Bronchial epithelial cell (primary cell): ENCODE data around the gene PNPLA7. TPM values are rescaled to one million over a fixed set of nuclear protein-coding genes. Genes with fewer than 3 reads are reported as not detected.
A peak's percentile ranks its signal among the peaks of the same experiment; 100 is the strongest.

Experiments
- DNase-seq: peaks from one replicate; pipeline ENCODE4 v3.0.0-alpha.2; 2010; ENCODE audit warnings: low read depth
- FAIRE-seq: peaks from 2 replicates; lab custom pipeline; 2011; peaks lifted over from hg19 to GRCh38; lab: Jason Lieb, UNC
- H3K27me3 ChIP-seq: 2 replicates; pipeline ENCODE4 v1.5.1; 2011; ENCODE audit warnings: low read length; ENCODE audit not compliant: control insufficient read depth, insufficient read depth
- H3K36me3 ChIP-seq: 2 replicates; pipeline ENCODE4 v1.5.1; 2011; ENCODE audit warnings: low read length; ENCODE audit not compliant: control insufficient read depth, insufficient read depth
- H3K4me3 ChIP-seq: 2 replicates; pipeline ENCODE4 v1.5.1; 2011; ENCODE audit warnings: mild to moderate bottlenecking, low read depth, low read length, control low read depth
- total RNA-seq: library from RNA; depleted of rRNA; stranded (reverse); fragments of >200 nt; gene quantifications from 2 replicates; pipeline ENCODE4 v1.2.1, GENCODE V29; 2014
- TF ChIP-seq, protein P1 (sequence below): IDR thresholded peaks from 2 replicates; pipeline ENCODE4 v1.5.1; 2011; ENCODE audit warnings: mild to moderate bottlenecking, moderate library complexity, low read length, control low read depth, inconsistent platforms; ENCODE audit not compliant: insufficient read depth, severe bottlenecking

PNPLA7 gene
- total RNA-seq, 1 donor from 2014 or later: 0.26 TPM

DNA sequence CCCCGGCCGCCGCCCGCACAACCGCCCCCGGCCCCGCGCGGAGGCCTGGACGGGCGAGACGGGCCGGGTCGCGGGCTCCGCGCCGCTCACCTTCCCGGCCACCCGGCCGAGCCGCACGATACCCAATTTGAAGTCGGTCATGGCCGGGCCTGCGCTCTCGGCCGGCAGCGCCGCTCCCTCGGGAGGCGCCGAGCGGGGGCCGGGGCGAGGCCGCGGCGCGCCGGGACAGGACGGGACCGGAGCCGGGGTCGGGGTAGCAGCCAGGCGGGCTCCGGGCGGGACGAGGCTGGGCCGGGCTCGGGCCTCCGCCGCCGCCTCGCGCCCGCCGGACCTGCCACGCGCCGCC, 39.9 kb upstream of the PNPLA7 start:
- Histone ChIP-seq H3K36me3 (peaks cover 22% of the 10 kb centered on the region), H3K4me3 (peak overlapping the region; percentile 65), H3K27me3 (no peaks in the 10 kb centered on the region)
- DNase-seq: no peak
- no peak for FAIRE-seq
- TF ChIP-seq, protein P1, sequence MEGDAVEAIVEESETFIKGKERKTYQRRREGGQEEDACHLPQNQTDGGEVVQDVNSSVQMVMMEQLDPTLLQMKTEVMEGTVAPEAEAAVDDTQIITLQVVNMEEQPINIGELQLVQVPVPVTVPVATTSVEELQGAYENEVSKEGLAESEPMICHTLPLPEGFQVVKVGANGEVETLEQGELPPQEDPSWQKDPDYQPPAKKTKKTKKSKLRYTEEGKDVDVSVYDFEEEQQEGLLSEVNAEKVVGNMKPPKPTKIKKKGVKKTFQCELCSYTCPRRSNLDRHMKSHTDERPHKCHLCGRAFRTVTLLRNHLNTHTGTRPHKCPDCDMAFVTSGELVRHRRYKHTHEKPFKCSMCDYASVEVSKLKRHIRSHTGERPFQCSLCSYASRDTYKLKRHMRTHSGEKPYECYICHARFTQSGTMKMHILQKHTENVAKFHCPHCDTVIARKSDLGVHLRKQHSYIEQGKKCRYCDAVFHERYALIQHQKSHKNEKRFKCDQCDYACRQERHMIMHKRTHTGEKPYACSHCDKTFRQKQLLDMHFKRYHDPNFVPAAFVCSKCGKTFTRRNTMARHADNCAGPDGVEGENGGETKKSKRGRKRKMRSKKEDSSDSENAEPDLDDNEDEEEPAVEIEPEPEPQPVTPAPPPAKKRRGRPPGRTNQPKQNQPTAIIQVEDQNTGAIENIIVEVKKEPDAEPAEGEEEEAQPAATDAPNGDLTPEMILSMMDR: no peak

GRCh38 chr9:137589441-137590122, 39.4 kb upstream of the PNPLA7 start:
- TF ChIP-seq, protein P1: no peak
- Histone ChIP-seq H3K4me3 (peak overlapping the region; percentile 65), H3K27me3 (no peaks in the 10 kb centered on the region), H3K36me3 (peaks cover 22% of the 10 kb centered on the region)
- no peak for FAIRE-seq
- DNase-seq: no peak

DNA sequence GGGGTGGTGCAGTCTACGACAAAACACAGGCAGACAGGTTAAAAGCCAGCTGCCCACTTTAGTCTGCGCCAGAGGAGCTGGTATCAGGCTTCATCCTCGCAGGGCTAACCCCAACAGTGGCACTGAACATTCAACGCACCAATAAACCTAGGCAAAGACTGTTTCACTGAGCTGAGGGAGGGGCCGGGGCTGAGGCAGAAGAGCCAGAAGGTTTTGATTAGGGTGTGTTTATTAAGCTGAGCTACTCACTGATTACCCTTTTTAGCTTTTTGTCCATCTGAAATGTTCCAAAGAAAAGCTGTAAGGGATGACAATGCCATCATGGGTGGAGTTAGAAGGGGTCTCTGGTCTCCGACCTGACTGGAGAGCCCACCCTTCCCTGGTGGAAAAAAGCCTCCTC, 38.7 kb upstream of the PNPLA7 start:
- Histone ChIP-seq H3K4me3 (no peak overlapping the region), H3K36me3 (peaks cover 24% of the 10 kb centered on the region), H3K27me3 (no peaks in the 10 kb centered on the region)
- DNase-seq (no peak), FAIRE-seq (no peak)
- TF ChIP-seq, protein P1: no peak

- Histone ChIP-seq H3K4me3 (no peak overlapping the region), H3K27me3 (no peaks in the 10 kb centered on the region), H3K36me3 (peaks cover 24% of the 10 kb centered on the region)
- peak; percentile 91 for FAIRE-seq
- TF ChIP-seq, protein P1: no peak
- no peak for DNase-seq
Measured at GRCh38 chr9:137588311-137588710, 38.1 kb upstream of the PNPLA7 start.

- DNase-seq: no peak
- TF ChIP-seq, protein P1: no peak
- H3K27me3 ChIP-seq: no peaks in the 10 kb centered on the region
- peaks cover 28% of the 10 kb centered on the region for H3K36me3 ChIP-seq
- H3K4me3 ChIP-seq: no peak overlapping the region
- no peak for FAIRE-seq
Measured at GRCh38 chr9:137586854-137587253, 36.7 kb upstream of the PNPLA7 start.

DNA sequence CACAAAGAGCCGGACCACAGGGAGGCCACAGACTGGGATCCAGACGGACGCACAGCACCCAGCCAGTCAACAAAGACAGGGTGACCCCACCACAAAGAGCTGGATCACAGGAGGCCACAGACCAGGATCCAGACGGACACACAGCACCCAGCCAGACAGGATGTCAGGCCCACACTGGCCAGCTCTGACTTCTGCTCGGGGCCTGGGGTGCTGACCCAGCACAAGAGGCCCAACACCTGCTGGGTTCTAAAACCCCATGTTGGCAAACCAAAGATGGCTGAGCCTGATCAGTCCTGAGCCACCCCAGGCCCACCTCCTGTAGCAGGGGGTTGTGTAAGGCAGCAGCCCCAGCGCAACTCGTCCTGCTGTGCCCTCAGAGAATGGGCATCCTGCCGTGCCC, 33.8 kb upstream of the PNPLA7 start:
- TF ChIP-seq, protein P1: no peak
- DNase-seq (no peak), FAIRE-seq (no peak)
- Histone ChIP-seq H3K4me3 (no peak overlapping the region), H3K36me3 (peaks cover 32% of the 10 kb centered on the region), H3K27me3 (no peaks in the 10 kb centered on the region)
